HCT116 (cell line): Measurements from ENCODE around the gene CAMK1D.

Experiments
- CTCF ChIP-seq, 3 experiments: fragments of 200-600 bp in 1 of 3; sonication (generic) in 1 of 3; IDR thresholded peaks in 2 of 3; conservative IDR thresholded peaks in 1 of 3; 2 replicates each; pipeline ENCODE4 v1.5.1; 2012 to 2017; ENCODE audit warnings: low read depth in 2 of 3, low read length in 2 of 3, antibody characterized with exemption in 1 of 3, borderline replicate concordance in 1 of 3, control low read depth in 1 of 3, mild to moderate bottlenecking in 1 of 3, mixed read lengths in 1 of 3, mixed run types in 1 of 3, moderate library complexity in 1 of 3; ENCODE audit not compliant: insufficient read depth in 1 of 3
- POLR2AphosphoS5 ChIP-seq: IDR thresholded peaks from 2 replicates; pipeline ENCODE4 v1.6.1; 2011; ENCODE audit warnings: mild to moderate bottlenecking, low read depth, low read length, moderate library complexity

GRCh38 chr10:12499076-12499986, 150.0 kb downstream of the CAMK1D start:
- TF ChIP-seq POLR2AphosphoS5 (no peak), CTCF (IDR thresholded peaks at IDR 0.05 in 2 of 3, conservative IDR thresholded peaks at IDR 0.05 in 1 of 3; ENCODE audit: borderline replicate concordance in 1 of 3, insufficient read depth in 1 of 3, low read depth in 2 of 3, low read length in 2 of 3) (no peak)
